Activated CD4-positive, CD25-positive, alpha-beta regulatory T cell treated with anti-CD3 and anti-CD28 coated beads, Interleukin-2, amount 50 U/mL, for 24 hours (primary cell): ENCODE data around the gene FLYWCH1.

Source experiments
- ATAC-seq, 2 donors: fragments of 150-1000 bp; cut with Tn5 transposase; one replicate each; pipeline ENCODE4 v1.10.0; 2021; ENCODE audit warnings: mild to moderate bottlenecking in 1 of 2, moderate library complexity in 1 of 2

FLYWCH1 gene, protein sequence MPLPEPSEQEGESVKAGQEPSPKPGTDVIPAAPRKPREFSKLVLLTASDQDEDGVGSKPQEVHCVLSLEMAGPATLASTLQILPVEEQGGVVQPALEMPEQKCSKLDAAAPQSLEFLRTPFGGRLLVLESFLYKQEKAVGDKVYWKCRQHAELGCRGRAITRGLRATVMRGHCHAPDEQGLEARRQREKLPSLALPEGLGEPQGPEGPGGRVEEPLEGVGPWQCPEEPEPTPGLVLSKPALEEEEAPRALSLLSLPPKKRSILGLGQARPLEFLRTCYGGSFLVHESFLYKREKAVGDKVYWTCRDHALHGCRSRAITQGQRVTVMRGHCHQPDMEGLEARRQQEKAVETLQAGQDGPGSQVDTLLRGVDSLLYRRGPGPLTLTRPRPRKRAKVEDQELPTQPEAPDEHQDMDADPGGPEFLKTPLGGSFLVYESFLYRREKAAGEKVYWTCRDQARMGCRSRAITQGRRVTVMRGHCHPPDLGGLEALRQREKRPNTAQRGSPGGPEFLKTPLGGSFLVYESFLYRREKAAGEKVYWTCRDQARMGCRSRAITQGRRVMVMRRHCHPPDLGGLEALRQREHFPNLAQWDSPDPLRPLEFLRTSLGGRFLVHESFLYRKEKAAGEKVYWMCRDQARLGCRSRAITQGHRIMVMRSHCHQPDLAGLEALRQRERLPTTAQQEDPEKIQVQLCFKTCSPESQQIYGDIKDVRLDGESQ

DNA sequence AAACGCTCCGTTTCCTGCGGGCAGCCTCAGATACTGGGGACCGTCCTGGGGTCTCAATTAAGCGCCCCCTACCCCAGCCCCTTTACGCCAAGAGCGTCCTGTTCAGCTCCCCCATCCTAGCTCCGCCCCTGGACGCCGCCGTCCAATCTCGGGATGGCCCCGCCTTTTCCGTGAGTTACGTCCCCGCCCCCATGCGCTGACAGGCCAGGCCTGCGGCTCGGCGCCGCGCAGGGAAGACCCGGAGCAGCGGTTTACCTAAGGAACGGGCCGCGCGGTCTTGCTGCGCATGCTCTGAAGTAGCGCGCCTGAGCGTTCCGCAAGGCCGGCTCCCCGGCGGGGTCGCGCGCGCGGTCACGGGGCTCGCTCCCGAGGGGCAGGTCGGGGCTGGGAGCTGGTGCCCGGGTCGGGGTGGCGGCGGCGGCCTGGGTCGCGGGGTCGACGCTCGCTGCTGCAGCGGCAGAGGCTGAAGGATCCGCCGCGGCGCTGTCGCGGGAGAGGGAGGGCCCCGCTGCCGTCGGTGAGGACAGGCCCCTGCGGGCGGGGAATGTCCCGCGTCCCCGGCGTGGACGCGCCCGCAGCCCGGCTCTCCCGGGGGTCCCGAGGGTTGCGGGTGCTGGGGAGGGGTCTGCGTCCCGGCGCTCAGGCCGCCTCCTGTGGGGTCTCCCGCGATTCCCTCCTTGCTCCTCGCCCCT, at the start of gene FLYWCH1:
TSS of gene FLYWCH1 (plus strand) at position 294 of the 692 bp plus-strand sequence. CDS start 17,755 bp downstream, outside the sequence.
- ATAC-seq: peak; percentile 93 to 96

DNA sequence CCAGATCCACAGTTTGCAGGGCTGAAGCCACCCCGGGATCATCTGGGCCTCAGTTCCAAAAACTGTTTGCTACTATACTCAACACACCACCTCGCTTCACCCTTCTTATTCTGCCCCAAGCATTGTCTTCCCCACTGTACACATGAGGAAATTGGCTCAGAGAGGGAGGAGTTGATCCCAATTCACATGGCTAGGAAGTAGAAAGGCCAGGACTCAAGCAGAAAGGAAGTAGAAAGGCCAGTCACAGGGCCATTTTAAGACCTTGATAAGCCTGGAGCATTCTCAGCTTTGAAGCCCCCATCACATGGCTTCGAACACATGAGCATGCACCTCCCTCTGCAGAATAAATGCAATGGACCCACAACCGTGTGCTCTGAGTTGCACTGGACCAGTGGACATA, 46.1 kb upstream of the FLYWCH1 start:
- ATAC-seq: no peak

DNA sequence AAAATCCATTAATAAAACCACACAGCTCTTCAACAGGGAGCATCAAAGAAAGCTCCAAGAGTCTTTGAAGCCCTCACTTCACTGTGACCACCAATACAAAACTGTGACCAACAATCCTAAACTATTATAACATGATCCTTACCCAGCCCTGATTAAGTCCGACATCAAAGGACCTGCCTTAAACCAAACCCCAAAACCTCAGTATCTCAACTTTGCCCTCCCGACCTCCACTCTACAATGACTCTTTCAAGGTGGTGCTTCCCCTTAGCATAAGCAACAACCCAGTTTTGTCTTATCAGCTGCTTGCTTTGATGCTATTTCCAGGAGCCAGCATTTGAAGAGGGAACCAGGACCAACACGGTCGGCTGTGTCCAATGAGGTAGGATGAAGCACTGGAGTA, 45.3 kb upstream of the FLYWCH1 start:
- no peak for ATAC-seq

DNA sequence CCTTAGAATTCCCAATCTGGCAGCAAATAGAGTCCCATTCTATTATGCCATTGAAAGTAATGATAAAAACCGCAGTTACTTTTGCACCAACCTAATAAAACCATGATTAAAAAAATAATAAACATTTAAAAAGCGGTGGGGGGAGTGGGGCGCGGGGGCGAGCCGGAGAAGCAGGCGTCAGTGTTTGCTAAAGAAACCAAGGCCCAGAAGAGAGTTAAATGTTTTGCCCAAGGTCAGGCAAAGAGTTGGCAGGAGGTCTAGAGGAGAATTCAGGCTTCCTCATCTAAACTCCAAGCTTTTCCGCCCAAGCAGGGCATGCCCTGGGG, 44.1 kb upstream of the FLYWCH1 start:
- ATAC-seq: no peak

DNA sequence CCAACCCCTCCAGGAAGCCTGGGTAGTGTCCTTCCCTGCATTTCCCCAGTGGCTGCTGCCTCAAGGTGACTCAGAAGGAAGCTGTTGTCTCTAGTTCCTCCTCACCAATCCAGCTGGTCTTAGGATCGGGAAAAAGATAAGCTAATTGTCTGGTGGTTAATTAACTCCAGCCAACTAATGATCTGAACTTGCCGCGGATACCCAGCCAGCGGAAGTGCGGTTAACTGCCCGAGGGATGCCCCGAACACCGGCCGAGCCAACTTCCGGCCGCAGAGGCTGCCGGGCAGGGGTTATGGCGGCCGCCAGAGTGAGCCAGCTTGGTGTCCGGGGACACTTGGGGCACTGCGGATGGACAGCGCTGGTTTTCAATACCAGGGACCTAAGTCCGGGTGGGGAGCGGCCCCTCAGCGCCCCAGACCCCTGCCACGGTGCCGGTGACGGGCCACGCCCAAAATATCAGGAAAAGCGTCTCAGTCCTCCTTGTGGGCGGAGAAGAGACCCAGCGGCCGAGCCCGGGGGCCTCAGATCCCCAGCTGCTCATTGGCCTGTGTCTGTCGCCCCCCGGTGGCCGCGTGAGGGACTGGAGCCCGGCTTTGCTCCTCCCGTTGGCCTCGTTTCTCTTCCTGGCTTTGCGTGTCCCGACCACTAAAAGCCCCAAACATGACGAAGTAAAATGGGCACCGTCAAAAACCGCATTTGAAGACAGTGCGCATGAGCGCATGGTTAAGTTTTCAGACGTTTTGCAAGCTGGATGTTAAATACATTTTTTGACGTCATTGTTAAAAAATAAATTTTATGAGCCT, 43.5 kb upstream of the FLYWCH1 start:
- ATAC-seq: peak; percentile 96 to 97

DNA sequence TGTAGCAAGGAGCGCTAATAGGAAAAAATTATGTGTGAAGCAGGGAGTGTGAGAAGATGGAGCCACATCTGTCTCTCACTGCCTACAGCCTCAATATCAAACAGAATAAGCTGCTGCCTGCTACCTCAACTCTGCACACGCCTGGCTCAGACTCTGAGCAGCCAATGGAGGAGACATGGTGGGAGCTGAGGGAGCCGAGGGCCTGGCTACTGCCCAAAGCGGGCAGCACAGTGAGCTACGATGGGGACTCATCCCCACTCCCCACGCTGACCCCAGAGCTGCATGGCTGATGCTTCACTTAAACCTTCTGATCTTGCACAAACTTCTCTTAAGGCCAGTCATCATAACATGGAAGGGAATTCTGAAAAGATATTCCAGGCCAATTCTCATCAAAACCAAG, 39.8 kb upstream of the FLYWCH1 start:
- no peak for ATAC-seq

DNA sequence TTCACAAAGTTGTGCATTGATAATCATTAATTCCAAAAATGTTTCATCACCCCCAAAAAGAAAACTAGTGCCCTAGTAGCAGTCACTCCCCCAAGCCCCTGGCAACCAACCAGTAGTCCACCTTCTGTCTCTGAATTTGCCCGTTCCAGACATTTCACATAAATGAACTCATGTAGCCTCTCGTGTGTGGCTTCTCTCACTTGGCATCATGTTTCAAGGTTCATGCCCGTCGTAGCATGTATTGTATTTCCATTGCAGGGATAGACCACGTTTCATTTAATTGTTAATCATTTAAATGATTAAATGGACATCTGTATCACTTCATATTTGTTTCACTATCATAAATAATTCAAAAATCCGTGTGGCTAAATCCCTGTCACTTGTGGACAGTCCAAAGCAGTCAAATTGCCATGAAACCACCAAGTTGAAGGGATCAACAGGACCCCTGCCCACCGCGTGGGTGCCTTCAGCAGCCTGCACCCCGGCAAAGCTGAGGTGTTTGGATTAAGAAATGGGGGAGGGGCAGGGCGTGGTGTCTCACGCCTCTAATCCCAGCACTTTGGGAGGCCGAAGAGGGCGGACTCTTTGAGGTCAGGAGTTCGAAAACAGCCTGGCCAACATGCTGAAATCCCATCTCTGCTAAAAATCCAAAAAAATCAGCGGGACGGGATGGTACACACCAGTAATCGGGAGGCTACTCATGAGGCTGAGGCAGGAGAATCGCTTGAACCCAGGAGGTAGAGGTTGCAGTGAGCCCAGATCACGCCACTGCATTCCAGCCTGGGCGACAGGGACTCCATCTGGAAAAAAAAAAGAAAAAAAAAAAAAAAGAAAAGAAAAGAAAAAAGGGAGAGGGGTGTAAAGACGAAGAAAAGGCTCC, 37.5 kb upstream of the FLYWCH1 start:
- no peak for ATAC-seq

DNA sequence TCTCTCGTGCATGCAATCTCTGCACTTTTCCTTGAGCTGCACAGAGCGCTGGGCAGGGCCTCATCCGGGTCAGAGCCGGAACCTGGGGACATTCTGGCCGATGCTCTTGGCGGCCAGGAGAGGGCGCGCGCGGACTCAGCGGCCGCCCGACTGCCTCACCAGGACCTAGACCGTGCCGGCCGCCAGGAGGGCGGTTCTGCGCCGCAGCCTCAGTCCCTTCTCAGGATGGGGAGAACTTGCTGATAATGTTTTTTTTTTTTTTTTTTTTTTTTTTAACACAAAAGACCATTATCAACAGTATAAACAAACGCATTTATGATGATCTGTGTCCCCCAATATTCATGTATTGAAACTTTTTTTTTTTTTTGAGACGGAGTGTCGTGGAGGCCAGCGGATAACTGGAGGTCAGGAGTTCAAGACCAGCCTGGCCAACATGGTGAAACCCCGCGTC, 36.8 kb upstream of the FLYWCH1 start:
- peak; percentile 96 to 99 for ATAC-seq

DNA sequence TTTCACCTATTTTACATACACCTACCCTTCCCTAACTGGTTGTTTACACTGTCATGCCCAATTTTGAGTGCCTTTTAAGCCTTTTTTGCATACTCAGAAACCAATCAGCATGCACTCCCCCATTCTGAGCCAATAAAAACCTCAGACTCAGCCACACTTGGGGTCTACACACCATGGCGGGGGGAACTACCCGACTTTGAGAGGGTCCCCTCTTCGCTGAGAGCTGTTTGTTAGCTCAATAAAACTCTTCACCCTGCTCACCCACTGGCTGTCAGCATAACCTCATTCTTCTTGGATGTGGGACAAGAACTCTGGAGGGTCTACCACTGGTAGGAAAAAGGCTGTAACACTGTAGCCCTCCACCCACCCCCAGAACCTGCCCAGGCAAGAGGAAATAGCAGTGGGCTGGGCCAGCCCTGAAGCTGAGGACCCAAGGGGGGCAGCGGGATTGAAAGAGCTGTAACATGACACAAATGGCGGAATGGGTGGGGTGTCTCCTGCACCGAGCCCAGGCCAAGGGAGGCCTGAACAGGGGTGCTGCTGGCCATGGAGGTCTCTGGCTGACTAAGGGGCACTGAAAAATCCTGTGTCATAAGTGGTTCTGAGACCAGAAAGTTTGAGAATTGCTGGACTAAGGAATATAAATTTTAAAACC, 31.8 kb upstream of the FLYWCH1 start:
- no peak for ATAC-seq

DNA sequence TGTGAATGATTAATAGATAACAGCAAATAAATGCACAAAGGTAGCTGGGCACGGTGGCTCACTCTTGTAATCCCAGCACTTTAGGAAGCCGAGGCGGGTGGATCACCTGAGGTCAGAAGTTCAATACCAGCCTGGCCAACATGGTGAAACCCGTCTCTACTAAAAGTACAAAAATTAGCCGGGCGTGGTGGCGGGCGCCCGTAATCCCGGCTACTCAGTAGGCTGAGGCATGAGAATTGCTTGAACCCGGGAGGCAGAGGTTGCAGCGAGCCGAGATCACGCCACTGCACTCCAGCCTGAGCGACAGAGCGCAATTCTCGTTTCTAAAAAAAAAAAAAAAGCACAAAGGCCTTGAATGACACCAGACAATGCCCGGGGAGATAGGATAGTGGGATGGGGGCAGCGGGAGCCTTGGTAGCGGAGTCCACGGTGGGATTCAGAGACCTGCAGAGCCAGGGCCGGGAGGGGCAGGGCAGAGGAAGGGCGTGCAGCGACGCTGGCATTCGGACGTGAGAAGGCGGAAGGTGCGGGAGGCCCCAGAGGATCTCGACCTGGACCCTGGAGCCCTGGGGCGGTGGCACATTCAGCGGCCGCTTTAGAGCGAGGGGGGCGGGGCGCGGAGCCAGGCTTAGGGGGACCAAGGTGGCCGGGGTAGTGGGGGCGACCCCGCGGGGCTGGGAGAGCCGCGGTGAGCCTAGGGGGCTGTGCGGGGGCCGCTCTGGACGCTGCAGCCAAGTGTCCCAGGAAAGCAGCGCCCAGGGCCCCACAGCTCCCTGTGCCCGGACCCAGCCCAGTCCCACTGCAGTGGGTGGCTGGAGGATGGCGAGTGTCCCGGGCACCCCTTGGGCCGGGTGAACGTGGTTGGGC, 29.7 kb upstream of the FLYWCH1 start:
- ATAC-seq: no peak

DNA sequence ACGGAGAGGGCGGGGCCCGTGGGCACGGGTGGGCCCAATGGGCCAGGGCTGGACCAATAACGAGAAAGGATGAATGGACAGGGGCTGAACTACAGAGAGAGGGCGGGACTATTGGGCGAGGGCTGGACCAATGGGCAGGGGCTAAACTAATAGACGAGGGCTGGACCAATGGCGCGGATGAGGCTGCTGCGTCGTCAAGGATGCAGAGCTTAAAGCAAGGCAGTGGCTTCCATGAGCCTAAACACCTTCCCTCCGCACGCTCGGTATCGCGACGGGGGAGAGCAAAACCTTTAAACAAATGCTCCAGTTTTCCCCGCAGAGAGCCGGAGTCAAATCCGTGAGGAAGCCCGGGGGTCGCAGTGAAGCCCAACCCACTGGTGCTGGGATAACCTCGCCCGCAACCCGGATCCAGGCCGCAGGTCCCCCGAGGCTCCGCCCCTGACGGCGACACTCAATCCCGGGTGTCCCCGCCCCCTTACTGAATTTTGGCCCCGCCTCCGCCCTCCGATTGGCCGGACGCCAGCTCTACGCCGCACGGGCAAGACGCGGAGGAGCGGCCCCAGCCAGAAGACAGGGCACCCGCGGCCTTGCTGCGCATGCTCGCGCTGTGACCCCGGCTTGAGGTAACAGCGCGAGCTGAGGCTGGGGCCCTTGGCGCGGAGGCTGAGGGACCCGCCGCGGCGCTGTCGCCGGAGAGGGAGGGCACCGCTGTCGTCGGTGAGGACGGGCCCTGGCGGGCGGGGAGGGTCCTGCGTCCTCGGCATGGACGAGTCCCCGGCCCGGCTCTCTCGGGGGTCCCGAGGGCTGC, 28.9 kb upstream of the FLYWCH1 start, which contains the start of gene FLYWCH2:
TSS of gene FLYWCH2 (plus strand) at position 566 of the 808 bp plus-strand sequence. CDS start 13,235 bp downstream, outside the sequence.
- ATAC-seq: peak; percentile 94

DNA sequence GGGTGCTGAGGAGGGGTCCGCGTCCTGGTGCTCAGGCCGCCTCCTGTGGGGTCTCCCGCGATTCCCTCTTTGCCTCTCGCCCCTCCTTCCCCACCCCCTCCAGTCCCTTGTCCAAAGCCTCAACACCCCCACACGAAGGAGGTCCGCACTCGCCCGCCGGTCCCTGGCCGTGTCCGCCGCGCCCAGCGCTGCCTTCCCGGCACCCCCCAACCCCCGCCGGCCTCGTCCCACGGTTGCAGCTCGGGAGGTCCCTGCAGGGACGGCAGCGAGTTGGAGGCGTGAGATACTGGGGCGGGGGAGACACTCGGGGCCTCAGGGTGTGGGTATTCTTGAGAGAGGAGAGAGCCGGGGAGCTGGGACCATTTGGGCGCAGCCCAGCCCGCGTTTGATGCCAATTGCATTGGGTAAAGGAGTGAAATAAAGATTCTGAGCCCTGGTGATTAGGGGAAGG, 28.2 kb upstream of the FLYWCH1 start:
- no peak for ATAC-seq

DNA sequence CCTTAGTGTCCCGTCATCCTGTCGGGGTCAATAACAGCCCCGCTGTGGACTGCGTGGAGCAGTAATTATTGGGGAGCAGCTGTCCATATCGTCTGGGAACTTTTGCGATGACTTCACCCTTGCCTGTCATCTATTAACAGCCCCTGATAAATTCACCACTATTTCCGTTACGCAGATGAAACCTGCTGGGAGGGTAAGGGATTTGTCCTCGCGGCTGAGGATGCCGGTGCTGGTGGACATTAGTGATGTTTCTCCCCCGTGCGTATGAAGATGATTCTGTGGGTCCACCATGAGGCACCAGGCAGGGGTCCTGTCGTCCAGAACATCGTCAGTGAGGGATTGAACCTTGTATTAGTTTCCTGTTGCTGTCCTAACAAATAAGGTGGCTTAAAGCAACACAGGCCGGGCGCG, 27.7 kb upstream of the FLYWCH1 start:
- ATAC-seq: no peak

DNA sequence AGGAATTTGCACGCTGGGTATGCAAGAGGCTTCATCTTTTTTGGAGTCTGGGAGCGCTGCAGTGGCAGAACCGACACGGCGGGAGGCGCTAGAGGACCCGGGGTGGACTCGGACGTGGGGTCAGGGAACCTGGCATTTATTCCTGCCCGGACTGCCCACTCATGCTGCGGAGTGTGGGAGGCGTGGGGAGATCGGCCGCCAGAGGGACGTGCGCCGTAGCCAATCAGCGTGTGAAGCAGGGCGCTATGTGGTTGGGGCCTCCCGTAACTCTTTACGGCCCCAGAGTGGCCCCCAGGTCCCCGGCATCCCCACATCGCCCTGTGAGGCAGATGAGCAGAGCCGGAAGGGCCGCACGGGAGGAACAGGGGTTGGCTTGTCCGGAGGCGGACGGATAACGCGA, 17.5 kb upstream of the FLYWCH1 start:
- no peak for ATAC-seq

DNA sequence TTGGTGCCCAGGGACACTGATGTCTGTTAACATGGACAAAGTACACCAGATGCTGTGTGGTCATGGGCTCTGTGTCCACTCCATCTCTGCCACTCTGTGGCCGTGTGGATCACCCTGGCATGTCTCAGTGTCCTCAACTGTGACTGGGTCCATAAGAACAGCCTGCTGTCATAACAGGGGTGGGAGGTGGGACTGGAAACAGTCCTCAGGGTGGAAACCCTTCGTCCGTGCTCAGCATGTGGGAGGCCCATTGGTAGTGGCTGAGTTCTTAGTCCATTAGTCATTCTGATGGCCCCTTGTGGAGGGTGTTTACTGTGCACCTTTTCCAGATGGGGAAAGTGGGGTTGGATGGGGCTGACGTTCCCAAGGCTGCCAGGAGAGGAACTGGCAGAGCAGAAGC, 15.9 kb upstream of the FLYWCH1 start:
- no peak for ATAC-seq

DNA sequence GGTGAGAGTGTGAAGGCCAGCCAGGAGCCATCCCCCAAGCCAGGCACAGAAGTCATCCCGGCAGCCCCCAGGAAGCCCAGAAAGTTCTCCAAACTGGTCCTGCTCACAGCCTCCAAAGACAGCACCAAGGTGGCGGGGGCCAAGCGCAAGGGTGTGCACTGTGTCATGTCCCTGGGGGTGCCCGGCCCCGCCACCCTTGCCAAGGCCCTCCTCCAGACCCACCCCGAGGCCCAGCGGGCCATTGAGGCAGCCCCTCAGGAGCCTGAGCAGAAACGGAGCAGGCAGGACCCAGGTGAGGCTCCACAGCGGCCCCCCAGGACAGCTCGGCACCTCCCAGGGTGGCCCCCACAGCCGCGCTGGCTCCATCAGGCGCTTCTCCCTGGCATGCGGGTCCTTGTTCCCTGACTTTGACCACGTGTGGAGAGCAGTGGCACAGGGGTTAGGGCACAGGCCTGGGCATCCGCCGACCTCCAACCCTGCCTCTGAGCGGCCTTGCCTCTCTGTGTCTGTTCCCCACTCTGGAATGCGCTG, 15.2 kb upstream of the FLYWCH1 start:
- no peak for ATAC-seq

DNA sequence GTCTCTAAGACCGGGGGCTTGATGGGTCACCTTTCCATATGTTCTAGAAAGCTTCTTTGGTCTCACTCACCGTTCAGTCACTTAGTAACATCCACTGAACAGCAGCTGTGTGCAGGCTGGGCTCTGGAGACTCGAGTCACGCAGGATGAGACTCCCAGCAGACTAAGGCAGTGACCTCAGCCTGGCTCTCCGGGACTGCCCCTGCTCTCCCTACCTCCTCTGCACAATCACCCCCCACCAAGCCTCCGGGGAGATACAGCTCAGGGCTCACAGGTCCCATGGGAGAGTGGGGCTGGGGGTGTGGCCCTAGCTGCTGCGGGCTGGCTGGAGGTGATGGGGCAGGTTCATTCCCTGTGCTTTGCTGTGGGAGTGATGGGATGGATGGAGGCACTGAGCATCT, 14.6 kb upstream of the FLYWCH1 start:
- ATAC-seq: peak; percentile 58 to 75

DNA sequence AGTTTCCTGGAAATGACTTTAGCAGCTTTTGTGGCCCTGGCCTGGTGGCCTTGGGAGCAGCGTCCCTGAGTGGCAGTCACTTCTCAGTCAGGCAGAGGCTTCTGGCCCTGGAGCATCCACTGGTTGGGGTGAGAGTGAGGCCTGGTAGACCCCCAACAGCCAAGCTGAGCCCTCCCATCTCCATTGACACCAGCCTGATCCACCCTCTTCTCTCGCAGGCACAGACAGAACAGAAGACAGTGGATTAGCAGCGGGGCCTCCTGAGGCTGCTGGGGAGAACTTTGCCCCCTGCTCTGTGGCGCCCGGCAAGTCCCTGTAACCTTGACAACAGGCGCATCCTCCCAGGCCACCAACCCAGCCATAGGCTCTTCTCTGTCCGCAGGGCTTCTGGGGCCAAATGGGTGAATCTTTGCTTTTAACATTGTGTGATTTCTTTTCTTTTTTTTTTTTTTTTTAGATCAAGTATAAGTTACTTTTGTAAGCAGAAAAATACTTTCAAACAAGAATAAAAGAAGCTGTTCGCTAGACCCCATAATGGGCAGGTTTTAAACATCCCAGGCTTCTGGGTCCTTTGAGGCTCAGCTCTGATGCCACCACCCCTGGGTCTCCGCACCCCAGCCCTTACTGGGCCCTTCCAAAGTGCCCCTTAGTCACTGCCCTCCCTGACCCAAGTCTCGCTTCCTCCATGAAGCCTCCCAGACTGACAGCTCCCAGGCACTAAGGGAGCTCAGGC, 12.7 kb upstream of the FLYWCH1 start:
- ATAC-seq: no peak
